PC-3 (cell line): ENCODE measurements around the gene HPX. TPM values are rescaled to one million over a fixed set of nuclear protein-coding genes. Genes with fewer than 3 reads are reported as not detected.

Experiments
- ATAC-seq: fragments of 200-7000 bp; cut with Tn5 transposase; 2 replicates; pipeline ENCODE4 v1.9.1; 2020; ENCODE audit warnings: mild to moderate bottlenecking, moderate library complexity
- BruUV-seq: library from RNA; stranded (reverse); fragments of 400-500 nt; replicated peaks from 2 replicates; lab custom pipeline; 2021; lab: Mats Ljungman, UMichigan
- CTCF ChIA-PET: fragments of 300-600 bp; sonication (Branson Sonifier 250); formaldehyde crosslinking; loops from one replicate; lab custom pipeline; 2022; ENCODE audit warnings: antibody characterized with exemption; lab: Charles Lee
- POLR2A ChIA-PET: fragments of 300-600 bp; sonication (Branson Sonifier 250); formaldehyde crosslinking; loops from one replicate; lab custom pipeline; 2022; ENCODE audit warnings: antibody characterized with exemption; ENCODE audit not compliant: unreplicated experiment; lab: Charles Lee
- DNase-seq: peaks from one replicate; pipeline ENCODE4 v3.0.0-alpha.2; 2015
- H2AFZ ChIP-seq: fragments of 300-600 bp; sonication (generic); 2 replicates; pipeline ENCODE4 v1.6.0; 2016; ENCODE audit warnings: antibody characterized with exemption, low read length
- H3F3A ChIP-seq: fragments of 300-600 bp; sonication (generic); one replicate; pipeline ENCODE4 v1.6.0; 2017; ENCODE audit warnings: antibody characterized with exemption, low read length, control low read depth, mild to moderate bottlenecking; ENCODE audit not compliant: unreplicated experiment
- H3K27ac ChIP-seq: fragments of 300-600 bp; sonication (generic); 2 replicates; pipeline ENCODE4 v1.5.1; 2016; ENCODE audit warnings: mild to moderate bottlenecking, low read length
- H3K27me3 ChIP-seq: fragments of 300-600 bp; sonication (generic); 2 replicates; pipeline ENCODE4 v1.6.1; 2016; ENCODE audit warnings: low read length, mixed read lengths
- H3K36me3 ChIP-seq: fragments of 300-600 bp; sonication (generic); 2 replicates; pipeline ENCODE4 v1.6.1; 2016; ENCODE audit warnings: low read depth, mixed run types, low read length, mixed read lengths
- H3K4me1 ChIP-seq: fragments of 300-600 bp; sonication (generic); 2 replicates; pipeline ENCODE4 v1.5.1; 2016; ENCODE audit warnings: low read length; ENCODE audit not compliant: insufficient read depth
- H3K4me2 ChIP-seq: fragments of 300-600 bp; sonication (generic); 2 replicates; pipeline ENCODE4 v1.6.0; 2016; ENCODE audit warnings: low read length
- H3K4me3 ChIP-seq: fragments of 300-600 bp; sonication (generic); 2 replicates; pipeline ENCODE4 v1.5.1; 2016; ENCODE audit warnings: mild to moderate bottlenecking, low read length, mixed read lengths
- H3K79me2 ChIP-seq: fragments of 300-600 bp; sonication (generic); 2 replicates; pipeline ENCODE4 v1.6.1; 2017; ENCODE audit warnings: low read length, mixed read lengths
- H3K9ac ChIP-seq: fragments of 300-600 bp; sonication (generic); 2 replicates; pipeline ENCODE4 v1.6.0; 2016; ENCODE audit warnings: mild to moderate bottlenecking, low read length
- H3K9me2 ChIP-seq: fragments of 300-600 bp; sonication (generic); replicated peaks from 2 replicates; pipeline ENCODE4 v1.6.1; 2016; ENCODE audit warnings: mixed run types, low read length, mixed read lengths
- H3K9me3 ChIP-seq: fragments of 300-600 bp; sonication (generic); 2 replicates; pipeline ENCODE4 v1.6.1; 2016; ENCODE audit warnings: low read length, mixed read lengths
- H4K20me1 ChIP-seq: fragments of 300-600 bp; sonication (generic); 2 replicates; pipeline ENCODE4 v1.6.1; 2016; ENCODE audit warnings: low read length, mixed read lengths
- EZH2 ChIP-seq: fragments of 300-600 bp; sonication (generic); IDR thresholded peaks from one replicate; pipeline ENCODE4 v1.6.1; 2017; ENCODE audit warnings: antibody characterized with exemption, mild to moderate bottlenecking, low read length; ENCODE audit not compliant: unreplicated experiment
- EZH2phosphoT487 ChIP-seq: fragments of 300-600 bp; sonication (generic); IDR thresholded peaks from 2 replicates; pipeline ENCODE4 v1.6.1; 2018; ENCODE audit warnings: mild to moderate bottlenecking, antibody characterized with exemption, low read length, borderline replicate concordance
- intact Hi-C: fragments of 100-400 bp; cut with micrococcal nuclease; formaldehyde crosslinking; loops from 2 replicates; pipeline ENCODE4 v1.9.0; 2023
- total RNA-seq: library from RNA; depleted of rRNA; stranded (reverse); fragments of >200 nt; gene quantifications from 2 replicates; pipeline ENCODE4 v1.2.3, GENCODE V29; 2014
- TF ChIP-seq, protein P1 (sequence below): fragments of 300-600 bp; sonication (generic); conservative IDR thresholded peaks from 2 replicates; pipeline ENCODE4 v1.5.1; 2017; ENCODE audit warnings: antibody characterized with exemption, low read depth, mild to moderate bottlenecking, low read length

The HPX gene
- total RNA-seq, 1 experiment from 2014 or later: 1.6 TPM

DNA sequence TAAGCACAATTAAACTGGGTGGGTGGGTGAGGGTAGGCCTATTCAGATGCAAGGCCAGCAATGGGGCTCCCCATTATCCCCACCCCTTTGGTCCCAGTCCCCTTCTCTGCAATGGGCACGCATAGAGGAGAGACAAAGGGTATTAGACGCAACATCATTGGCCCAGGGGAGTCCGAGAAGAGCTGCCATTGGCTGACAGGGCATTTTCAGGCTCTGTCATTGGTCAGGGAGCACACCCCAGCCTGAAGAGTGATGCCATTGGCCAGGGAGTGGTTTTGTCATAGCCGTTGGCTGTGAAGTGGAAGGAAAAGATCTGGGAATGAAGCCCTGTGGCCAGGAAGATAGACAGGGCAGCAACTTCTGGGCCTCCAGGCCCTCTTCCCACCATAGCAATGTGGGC, 35.8 kb upstream of the HPX start:
- no peak overlapping the region for H3K9ac ChIP-seq
- POLR2A ChIA-PET: no interaction called here
- intact Hi-C loops: loop anchor here (1.0 kb wide), 1 partner anchor 29 kb away; no protein-coding TSS in a partner anchor

DNA sequence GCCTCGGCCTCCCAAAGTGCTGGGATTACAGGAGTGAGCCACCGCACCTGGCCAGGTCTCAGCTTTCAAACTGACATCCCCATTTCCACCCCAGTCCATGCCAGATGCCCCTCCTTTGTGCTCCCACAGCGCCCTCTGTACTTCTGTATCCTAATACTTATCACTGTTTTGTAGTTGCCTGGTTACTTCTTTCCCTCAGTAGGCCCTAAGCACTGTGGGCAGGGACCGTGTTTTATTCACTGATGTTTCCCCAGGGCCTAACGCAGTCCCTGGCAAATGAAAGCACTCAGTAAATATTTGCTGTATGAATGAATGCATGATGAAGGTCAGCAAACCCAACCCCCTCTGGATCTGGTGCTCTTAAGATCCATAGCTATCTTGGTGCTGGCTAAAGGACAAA, 35.1 kb upstream of the HPX start:
- Histone ChIP-seq H3K4me1 (peaks cover 34% of the 10 kb centered on the region), H3K4me3 (no peak overlapping the region), H3K9me3 (no peaks in the 10 kb centered on the region), H3K4me2 (no peak overlapping the region), H3K79me2 (peaks cover 21% of the 10 kb centered on the region), H4K20me1 (no peaks in the 10 kb centered on the region), H3F3A (no peaks in the 10 kb centered on the region), H3K9me2 (no peaks in the 10 kb centered on the region), H3K27me3 (no peaks in the 10 kb centered on the region), H3K36me3 (peaks cover 15% of the 10 kb centered on the region; the same call in 1 of the 2 replicates), H3K27ac (no peak overlapping the region), H3K9ac (no peak overlapping the region), H2AFZ (no peak overlapping the region)
- DNase-seq (peak; percentile 48), ATAC-seq (peak; percentile 23)
- no TSS peak for BruUV-seq
- ChIA-PET POLR2A (interaction anchor here (0.7 kb wide), 1 partner anchor 56 kb away, joined by 20 read pairs; no protein-coding TSS in a partner anchor), CTCF (interaction anchor here (1.8 kb wide), 1 partner anchor 97 kb away, joined by 4 read pairs; no protein-coding TSS in a partner anchor)
- intact Hi-C loops: loop anchor here (1.0 to 2.0 kb wide), 2 partner anchors 29 to 85 kb away; partner anchors contain the start of gene SMPD1
- TF ChIP-seq EZH2: no peak
- TF ChIP-seq, protein P1, sequence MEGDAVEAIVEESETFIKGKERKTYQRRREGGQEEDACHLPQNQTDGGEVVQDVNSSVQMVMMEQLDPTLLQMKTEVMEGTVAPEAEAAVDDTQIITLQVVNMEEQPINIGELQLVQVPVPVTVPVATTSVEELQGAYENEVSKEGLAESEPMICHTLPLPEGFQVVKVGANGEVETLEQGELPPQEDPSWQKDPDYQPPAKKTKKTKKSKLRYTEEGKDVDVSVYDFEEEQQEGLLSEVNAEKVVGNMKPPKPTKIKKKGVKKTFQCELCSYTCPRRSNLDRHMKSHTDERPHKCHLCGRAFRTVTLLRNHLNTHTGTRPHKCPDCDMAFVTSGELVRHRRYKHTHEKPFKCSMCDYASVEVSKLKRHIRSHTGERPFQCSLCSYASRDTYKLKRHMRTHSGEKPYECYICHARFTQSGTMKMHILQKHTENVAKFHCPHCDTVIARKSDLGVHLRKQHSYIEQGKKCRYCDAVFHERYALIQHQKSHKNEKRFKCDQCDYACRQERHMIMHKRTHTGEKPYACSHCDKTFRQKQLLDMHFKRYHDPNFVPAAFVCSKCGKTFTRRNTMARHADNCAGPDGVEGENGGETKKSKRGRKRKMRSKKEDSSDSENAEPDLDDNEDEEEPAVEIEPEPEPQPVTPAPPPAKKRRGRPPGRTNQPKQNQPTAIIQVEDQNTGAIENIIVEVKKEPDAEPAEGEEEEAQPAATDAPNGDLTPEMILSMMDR: peak; percentile 32; the same call in 1 of the 2 replicates
- TF ChIP-seq EZH2phosphoT487: no peak

More for the DNA sequence above, 35.8 kb upstream of the HPX start:
- BruUV-seq: no TSS peak
- Histone ChIP-seq H4K20me1 (no peaks in the 10 kb centered on the region), H3K4me3 (no peak overlapping the region), H3K4me1 (peaks cover 34% of the 10 kb centered on the region), H3K9me3 (no peaks in the 10 kb centered on the region), H3K9me2 (no peaks in the 10 kb centered on the region), H3K36me3 (peaks cover 15% of the 10 kb centered on the region; the same call in 1 of the 2 replicates), H3K79me2 (peaks cover 27% of the 10 kb centered on the region), H2AFZ (no peak overlapping the region), H3K27me3 (no peaks in the 10 kb centered on the region), H3K4me2 (no peak overlapping the region), H3K27ac (no peak overlapping the region), H3F3A (no peaks in the 10 kb centered on the region)
- ATAC-seq: no peak
- no peak for TF ChIP-seq EZH2phosphoT487
- TF ChIP-seq EZH2: no peak
- TF ChIP-seq, protein P1: no peak
- no peak for DNase-seq
- CTCF ChIA-PET: interaction anchor here (1.8 kb wide), 1 partner anchor 97 kb away, joined by 4 read pairs; no protein-coding TSS in a partner anchor
